H1 (cell line): ENCODE measurements around the gene SOX15. TPM values are rescaled to one million over a fixed set of nuclear protein-coding genes. Genes with fewer than 3 reads are reported as not detected.

Experiments used
- GTF2F1 ChIP-seq: IDR thresholded peaks from 2 replicates; pipeline ENCODE4 v1.6.1; 2012; ENCODE audit warnings: low read depth, low read length, improper control_type of control experiment, borderline replicate concordance
- JUN ChIP-seq: IDR thresholded peaks from 2 replicates; pipeline ENCODE4 v1.6.1; 2011; ENCODE audit warnings: low read depth, mild to moderate bottlenecking, improper control_type of control experiment, low read length
- NRF1 ChIP-seq: IDR thresholded peaks from 2 replicates; pipeline ENCODE4 v1.6.1; 2011; ENCODE audit warnings: mild to moderate bottlenecking, low read depth, low read length, improper control_type of control experiment
- SP1 ChIP-seq: IDR thresholded peaks from 2 replicates; pipeline ENCODE4 v1.6.1; 2011; ENCODE audit warnings: low read depth, low read length
- TCF12 ChIP-seq: IDR thresholded peaks from 2 replicates; pipeline ENCODE4 v1.6.1; 2011; ENCODE audit warnings: low read depth, mild to moderate bottlenecking, low read length
- USF2 ChIP-seq: IDR thresholded peaks from 2 replicates; pipeline ENCODE4 v1.6.1; 2011; ENCODE audit warnings: low read length, improper control_type of control experiment
- polyA plus RNA-seq, 7 experiments: library from polyadenylated mRNA; depleted of rRNA in 3 of 7; stranded (reverse) in 5 of 7; unstranded in 2 of 7; fragments of >200 nt in 5 of 7; fragments of 200-250 nt in 2 of 7; gene quantifications; 1 replicate in 5 of 7; 2 replicates in 1 of 7; 4 replicates in 1 of 7; pipeline versions ENCODE4 v1.2.1 to v1.2.3, GENCODE V29; 2011 to 2013; ENCODE audit warnings: missing spikeins in 2 of 7, mixed read lengths in 2 of 7
- total RNA-seq: library from RNA; stranded (reverse); fragmentation: NEBNext Ultra II Directional; extraction: Animal tissue kit (Norgen Biotek cat#: 25700); gene quantifications from 2 replicates; pipeline ENCODE4 v1.2.1, GENCODE V29; 2021

SOX15 gene
- total and polyA plus RNA-seq, 2 of the 8 experiments (the other 6 are each of a cell fraction or from before 2014, with no cell fraction given), result 14.3 to 26.8 TPM

GRCh38 chr17:7620835-7621234, 30.9 kb upstream of the SOX15 start (continued):
- no peak for TF ChIP-seq NRF1
- no peak for TF ChIP-seq GTF2F1
- no peak for TF ChIP-seq SP1
- no peak for TF ChIP-seq JUN
- TF ChIP-seq TCF12, result no peak
- TF ChIP-seq USF2, result no peak
- TF ChIP-seq, all 59 proteins: peak for 0
